Urinary bladder (tissue), 4 donors: ENCODE data around the gene CLEC4F. TPM values are rescaled to one million over a fixed set of nuclear protein-coding genes. Genes with fewer than 3 reads are reported as not detected.

ENCODE experiments used
- DNase-seq: peaks from one replicate; pipeline ENCODE4 v3.0.0-alpha.2; 2015; ENCODE audit errors: extremely low spot score
- H3K27ac ChIP-seq: one replicate; pipeline ENCODE4 v1.5.1; 2013; ENCODE audit warnings: low read depth, mild to moderate bottlenecking, moderate library complexity
- H3K36me3 ChIP-seq: one replicate; pipeline ENCODE4 v1.6.1; 2013; ENCODE audit warnings: mild to moderate bottlenecking, moderate library complexity; ENCODE audit not compliant: insufficient read depth
- H3K4me1 ChIP-seq: one replicate; pipeline ENCODE4 v1.6.1; 2013; ENCODE audit warnings: mild to moderate bottlenecking, moderate library complexity; ENCODE audit not compliant: insufficient read depth
- H3K4me3 ChIP-seq: one replicate; pipeline ENCODE4 v1.5.1; 2013; ENCODE audit warnings: low read depth, low read length
- WGBS: extraction: QIAGEN DNeasy Blood & Tissue Kit; methylation state at CpG from one replicate; pipeline ENCODE4 v1.1.7; 2013; 5-methylcytosine and 5-hydroxymethylcytosine counted together
- polyA plus RNA-seq: library from polyadenylated mRNA; stranded (reverse); fragments of 200-250 nt; gene quantifications from one replicate; pipeline ENCODE4 v1.2.3, GENCODE V29; 2013
- total RNA-seq: library from RNA; depleted of rRNA; stranded (reverse); fragments of >200 nt; gene quantifications from one replicate; pipeline ENCODE4 v1.2.3, GENCODE V29; 2014
- donor health status: healthy with polysubstance abuse.
- donor health status: healthy.

The CLEC4F gene
- total and polyA plus RNA-seq, 2 donors, result 0.03 TPM; not detected in 1

GRCh38 chr2:70789304-70790135 lies 30.9 kb downstream of the CLEC4F start:
- WGBS, result 6% methylated on average over 33 of the region's 33 CpGs
- H3K4me1 ChIP-seq, result peaks cover 1% of the 10 kb centered on the region
- H3K36me3 ChIP-seq, result no peaks in the 10 kb centered on the region
- no peak overlapping the region for H3K27ac ChIP-seq
- H3K4me3 ChIP-seq, result no peak overlapping the region
- peak; percentile 26 for DNase-seq

GRCh38 chr2:70785137-70785911 lies 35.1 kb downstream of the CLEC4F start:
- Histone ChIP-seq H3K4me1 (peaks cover under 1% of the 10 kb centered on the region), H3K36me3 (no peaks in the 10 kb centered on the region), H3K4me3 (no peak overlapping the region), H3K27ac (no peak overlapping the region)
- 17% methylated on average over 7 of the region's 7 CpGs for WGBS
- no peak for DNase-seq

GRCh38 chr2:70784320-70784719 lies 36.1 kb downstream of the CLEC4F start:
- no peak overlapping the region for H3K4me3 ChIP-seq
- no peaks in the 10 kb centered on the region for H3K4me1 ChIP-seq
- DNase-seq, result no peak
- H3K36me3 ChIP-seq, result no peaks in the 10 kb centered on the region
- 86% methylated on average over 2 of the region's 2 CpGs for WGBS
- H3K27ac ChIP-seq, result no peak overlapping the region

- H3K27ac ChIP-seq, result no peak overlapping the region
- 41% methylated on average over 8 of the region's 8 CpGs for WGBS
- no peaks in the 10 kb centered on the region for H3K4me1 ChIP-seq
- no peak overlapping the region for H3K4me3 ChIP-seq
- no peak for DNase-seq
- H3K36me3 ChIP-seq, result no peaks in the 10 kb centered on the region
Measured at GRCh38 chr2:70779911-70780545, 40.4 kb downstream of the CLEC4F start.

GRCh38 chr2:70779491-70779890 lies 40.9 kb downstream of the CLEC4F start:
- H3K4me1 ChIP-seq, result no peaks in the 10 kb centered on the region
- H3K27ac ChIP-seq, result no peak overlapping the region
- H3K36me3 ChIP-seq, result no peaks in the 10 kb centered on the region
- no peak for DNase-seq
- 71% methylated on average over 3 of the region's 3 CpGs for WGBS
- no peak overlapping the region for H3K4me3 ChIP-seq

GRCh38 chr2:70778676-70779075 lies 41.7 kb downstream of the CLEC4F start:
- Histone ChIP-seq H3K4me1 (no peaks in the 10 kb centered on the region), H3K4me3 (no peak overlapping the region), H3K27ac (no peak overlapping the region), H3K36me3 (no peaks in the 10 kb centered on the region)
- 41% methylated on average over 1 of the region's 1 CpG for WGBS
- DNase-seq, result no peak

- Histone ChIP-seq H3K4me1 (no peaks in the 10 kb centered on the region), H3K36me3 (no peaks in the 10 kb centered on the region), H3K4me3 (no peak overlapping the region), H3K27ac (no peak overlapping the region)
- DNase-seq, result no peak
- WGBS, result 85% methylated on average over 2 of the region's 2 CpGs
Measured at GRCh38 chr2:70777450-70777849, 42.9 kb downstream of the CLEC4F start.

- Histone ChIP-seq H3K36me3 (no peaks in the 10 kb centered on the region), H3K4me1 (no peaks in the 10 kb centered on the region), H3K4me3 (no peak overlapping the region), H3K27ac (no peak overlapping the region)
- DNase-seq, result no peak
- 91% methylated on average over 3 of the region's 3 CpGs for WGBS
Measured at GRCh38 chr2:70776266-70776665, 44.1 kb downstream of the CLEC4F start.

- DNase-seq, result no peak
- Histone ChIP-seq H3K4me1 (no peaks in the 10 kb centered on the region), H3K36me3 (no peaks in the 10 kb centered on the region), H3K4me3 (no peak overlapping the region), H3K27ac (no peak overlapping the region)
- 56% methylated on average over 2 of the region's 2 CpGs for WGBS
Measured at GRCh38 chr2:70775141-70775540, 45.3 kb downstream of the CLEC4F start.

GRCh38 chr2:70772486-70773155 lies 47.8 kb downstream of the CLEC4F start:
- Histone ChIP-seq H3K27ac (no peak overlapping the region), H3K36me3 (no peaks in the 10 kb centered on the region), H3K4me3 (no peak overlapping the region), H3K4me1 (peaks cover 1% of the 10 kb centered on the region)
- WGBS, result 77% methylated on average over 2 of the region's 2 CpGs
- DNase-seq, result no peak

GRCh38 chr2:70771446-70771845 lies 49.0 kb downstream of the CLEC4F start:
- Histone ChIP-seq H3K36me3 (no peaks in the 10 kb centered on the region), H3K27ac (no peak overlapping the region), H3K4me3 (no peak overlapping the region), H3K4me1 (peaks cover 3% of the 10 kb centered on the region)
- 80% methylated on average over 2 of the region's 2 CpGs for WGBS
- DNase-seq, result no peak

GRCh38 chr2:70769450-70769849 lies 50.9 kb downstream of the CLEC4F start:
- no peak for DNase-seq
- no peaks in the 10 kb centered on the region for H3K36me3 ChIP-seq
- peaks cover 3% of the 10 kb centered on the region for H3K4me1 ChIP-seq
- no peak overlapping the region for H3K27ac ChIP-seq
- 34% methylated on average over 2 of the region's 2 CpGs for WGBS
- no peak overlapping the region for H3K4me3 ChIP-seq

GRCh38 chr2:70768590-70769085 lies 51.8 kb downstream of the CLEC4F start:
- Histone ChIP-seq H3K27ac (no peak overlapping the region), H3K4me3 (no peak overlapping the region), H3K4me1 (peaks cover 3% of the 10 kb centered on the region), H3K36me3 (no peaks in the 10 kb centered on the region)
- WGBS, result 51% methylated on average over 7 of the region's 7 CpGs
- no peak for DNase-seq
